ENCODE data around the gene STX18. TPM values are rescaled to one million over a fixed set of nuclear protein-coding genes. Genes with fewer than 3 reads are reported as not detected.

STX18 gene
- total RNA-seq, 1 experiment from 2014 or later: 36.5 TPM

DNA sequence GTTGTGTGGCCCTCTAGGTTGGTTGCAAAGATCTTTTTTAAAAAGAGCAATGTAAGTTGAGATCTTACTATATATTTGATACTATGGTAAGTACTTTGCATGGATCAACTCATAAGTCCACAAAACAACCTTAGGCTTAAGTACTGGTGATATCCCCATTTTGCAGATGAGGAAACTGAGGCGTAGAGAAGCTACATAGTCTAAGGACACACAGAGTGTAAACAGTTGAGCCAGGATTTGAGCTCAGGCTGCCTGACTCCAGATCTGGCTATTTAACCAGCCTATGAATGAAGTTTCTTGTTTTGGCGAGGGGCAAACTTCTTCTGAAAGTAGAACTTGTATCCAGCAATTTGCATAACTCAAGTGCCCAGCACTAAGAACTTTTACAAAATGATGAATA lies 38.6 kb upstream of the STX18 start:
- Histone ChIP-seq H3K27me3 (replicated peaks; ENCODE audit: control insufficient read depth, insufficient read depth, low read length) (no peaks in the 10 kb centered on the region), H3K36me3 (ENCODE audit: control insufficient read depth, insufficient read depth, low read length) (no peaks in the 10 kb centered on the region), H3K9me3 (no peaks in the 10 kb centered on the region), H3K4me1 (peaks cover 4% of the 10 kb centered on the region), H3K4me3 (ENCODE audit: low read depth, low read length) (no peak overlapping the region)
- no peak for DNase-seq
- TF ChIP-seq CTCF (IDR thresholded peaks at IDR 0.05; ENCODE audit: insufficient read depth in 1 of 2, low read depth in 1 of 2, low read length in 1 of 2, severe bottlenecking in 1 of 2, unreplicated experiment in 1 of 2): no peak
- Mint-ChIP-seq H3K4me3 (ENCODE audit: unreplicated experiment) (no peak overlapping the region), H3K9me3 (ENCODE audit: unreplicated experiment) (no peaks in the 10 kb centered on the region), H3K36me3 (ENCODE audit: insufficient read depth, unreplicated experiment) (peaks cover 7% of the 10 kb centered on the region), H3K4me1 (ENCODE audit: low read depth, unreplicated experiment) (peaks cover 7% of the 10 kb centered on the region), H3K27me3 (ENCODE audit: insufficient read depth, unreplicated experiment) (no peaks in the 10 kb centered on the region), H3K27ac (ENCODE audit: unreplicated experiment) (no peak overlapping the region)
- intact Hi-C loops (cut with micrococcal nuclease; ENCODE audit: unreplicated experiment): no loop called here
- POLR2A ChIA-PET: no interaction called here
- CTCF ChIA-PET: no interaction called here
- BruUV-seq (replicated peaks): no TSS peak

DNA sequence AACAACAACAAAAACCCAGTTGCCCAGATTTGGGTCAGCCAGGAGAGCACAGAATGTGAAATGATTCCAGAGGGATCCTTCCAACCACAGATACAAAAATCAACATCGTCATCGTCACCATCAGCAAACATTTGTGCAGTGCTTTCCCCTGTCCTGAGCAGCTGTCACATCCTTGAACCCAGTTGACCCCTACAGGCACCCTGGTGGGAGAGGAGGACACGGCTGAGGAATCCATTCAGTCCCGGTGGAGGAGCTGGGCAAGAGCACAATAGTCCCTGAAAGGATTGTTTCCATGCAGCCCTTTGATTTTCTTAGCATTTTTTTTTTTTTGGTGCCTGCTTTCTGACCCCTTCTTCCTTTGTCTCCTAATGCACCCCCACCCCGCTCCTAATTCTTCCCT lies 37.1 kb upstream of the STX18 start:
- no peaks in the 10 kb centered on the region for H3K9me3 Mint-ChIP-seq (ENCODE audit: unreplicated experiment)
- Histone ChIP-seq H3K9me3 (no peaks in the 10 kb centered on the region), H3K4me1 (peaks cover 6% of the 10 kb centered on the region), H3K27me3 (replicated peaks; ENCODE audit: control insufficient read depth, insufficient read depth, low read length) (no peaks in the 10 kb centered on the region), H3K36me3 (ENCODE audit: control insufficient read depth, insufficient read depth, low read length) (no peaks in the 10 kb centered on the region), H3K4me3 (ENCODE audit: low read depth, low read length) (no peak overlapping the region)
- H3K36me3 Mint-ChIP-seq (ENCODE audit: insufficient read depth, unreplicated experiment): peaks cover 10% of the 10 kb centered on the region
- no peaks in the 10 kb centered on the region for H3K27me3 Mint-ChIP-seq (ENCODE audit: insufficient read depth, unreplicated experiment)
- CTCF ChIA-PET: no interaction called here
- POLR2A ChIA-PET: interaction anchor here (0.9 kb wide), 1 partner anchor 330 kb away, joined by 6 read pairs; no protein-coding TSS in a partner anchor
- intact Hi-C loops (cut with micrococcal nuclease; ENCODE audit: unreplicated experiment): no loop called here
- H3K4me1 Mint-ChIP-seq (ENCODE audit: low read depth, unreplicated experiment): peaks cover 15% of the 10 kb centered on the region
- BruUV-seq (replicated peaks): no TSS peak
- no peak overlapping the region for H3K27ac Mint-ChIP-seq (ENCODE audit: unreplicated experiment)
- TF ChIP-seq CTCF (IDR thresholded peaks at IDR 0.05; ENCODE audit: insufficient read depth in 1 of 2, low read depth in 1 of 2, low read length in 1 of 2, severe bottlenecking in 1 of 2, unreplicated experiment in 1 of 2): no peak
- DNase-seq: no peak
- no peak overlapping the region for H3K4me3 Mint-ChIP-seq (ENCODE audit: unreplicated experiment)

GRCh38 chr4:4577359-4577875 lies 35.6 kb upstream of the STX18 start:
- Mint-ChIP-seq H3K4me3 (ENCODE audit: unreplicated experiment) (no peak overlapping the region), H3K27ac (ENCODE audit: unreplicated experiment) (no peak overlapping the region), H3K27me3 (ENCODE audit: insufficient read depth, unreplicated experiment) (no peaks in the 10 kb centered on the region), H3K36me3 (ENCODE audit: insufficient read depth, unreplicated experiment) (peaks cover 10% of the 10 kb centered on the region), H3K4me1 (ENCODE audit: low read depth, unreplicated experiment) (peaks cover 16% of the 10 kb centered on the region), H3K9me3 (ENCODE audit: unreplicated experiment) (no peaks in the 10 kb centered on the region)
- no peak for TF ChIP-seq CTCF (IDR thresholded peaks at IDR 0.05; ENCODE audit: insufficient read depth in 1 of 2, low read depth in 1 of 2, low read length in 1 of 2, severe bottlenecking in 1 of 2, unreplicated experiment in 1 of 2)
- no peak for DNase-seq
- Histone ChIP-seq H3K9me3 (no peaks in the 10 kb centered on the region), H3K4me3 (ENCODE audit: low read depth, low read length) (no peak overlapping the region), H3K4me1 (peaks cover 6% of the 10 kb centered on the region), H3K36me3 (ENCODE audit: control insufficient read depth, insufficient read depth, low read length) (no peaks in the 10 kb centered on the region), H3K27me3 (replicated peaks; ENCODE audit: control insufficient read depth, insufficient read depth, low read length) (no peaks in the 10 kb centered on the region)
- ChIA-PET CTCF (no interaction called here), POLR2A (no interaction called here)
- intact Hi-C loops (cut with micrococcal nuclease; ENCODE audit: unreplicated experiment): no loop called here
- BruUV-seq (replicated peaks): no TSS peak
